Activated naive CD4-positive, alpha-beta T cell treated with Interleukin-2 at 50 U/mL for 16 hours (primary cell): ENCODE data around the gene DDX42.
"Not testable (repeated sequence)": the region's sequence is repeated elsewhere in the genome, so short reads cannot be mapped to it uniquely, and the experiment has no call there.

ENCODE experiments used
- DNase-seq: peaks from one replicate; pipeline ENCODE4 v3.0.0-alpha.2; 2020

The DDX42 gene

DNA sequence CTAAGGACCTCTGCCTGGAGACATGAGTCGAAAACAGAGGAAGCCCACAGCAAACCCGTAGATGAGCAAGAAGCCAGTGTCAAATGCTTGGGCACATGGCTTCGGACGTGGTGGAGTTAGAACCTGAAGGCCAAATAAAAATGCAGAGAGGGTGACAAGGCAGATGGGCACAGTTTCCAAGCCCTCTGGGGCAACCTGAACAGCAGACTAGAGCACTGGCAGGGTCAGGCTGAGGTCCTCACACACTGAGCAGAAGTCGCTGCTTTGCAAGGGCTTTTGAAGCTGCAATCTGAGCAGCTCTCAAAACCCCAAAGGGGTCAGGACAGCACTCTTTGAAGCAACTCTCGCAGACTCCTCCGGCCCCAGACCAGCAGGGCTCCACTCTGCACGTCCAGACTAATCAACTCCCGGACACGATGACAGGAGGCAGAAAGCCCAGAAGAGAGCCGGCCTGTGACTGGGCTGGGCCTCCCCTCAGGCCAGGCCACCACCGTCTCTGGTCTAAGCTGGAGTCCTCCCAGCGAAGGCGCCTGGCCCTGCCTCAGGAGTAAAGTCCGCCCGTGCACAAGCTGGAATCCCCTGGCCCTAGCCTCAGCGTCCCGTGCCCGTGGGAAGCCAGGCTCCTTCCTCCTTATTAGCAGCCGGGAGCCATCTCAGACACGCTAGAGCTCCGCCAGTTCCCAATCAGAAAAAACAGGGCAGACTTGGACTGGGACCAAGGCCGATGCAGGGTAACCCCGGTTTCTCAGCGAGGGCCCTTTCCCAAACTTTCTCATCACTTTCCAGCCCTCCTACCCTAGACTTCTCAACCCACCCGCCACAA, 67.6 kb downstream of the DDX42 start:
- peak; percentile 10 for DNase-seq

DNA sequence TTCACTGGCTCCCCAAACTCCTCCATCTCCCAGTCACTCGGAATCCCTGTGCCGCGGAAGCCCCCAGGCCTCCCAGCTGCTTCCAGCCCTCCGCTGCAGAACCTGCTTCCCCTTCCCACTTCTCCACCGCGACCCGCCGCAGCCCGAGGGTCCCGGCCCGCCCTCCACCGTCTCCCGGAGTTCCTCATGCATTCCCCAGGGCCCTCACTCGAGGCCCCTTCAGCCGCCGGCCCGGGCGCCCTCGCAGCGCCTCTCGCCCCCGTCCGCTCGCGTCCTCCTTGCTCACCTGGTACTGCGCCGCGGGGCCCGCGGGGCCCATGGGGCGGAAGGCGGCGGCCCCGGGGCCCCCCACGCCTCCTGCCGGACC, 68.2 kb downstream of the DDX42 start:
- no peak for DNase-seq

DNA sequence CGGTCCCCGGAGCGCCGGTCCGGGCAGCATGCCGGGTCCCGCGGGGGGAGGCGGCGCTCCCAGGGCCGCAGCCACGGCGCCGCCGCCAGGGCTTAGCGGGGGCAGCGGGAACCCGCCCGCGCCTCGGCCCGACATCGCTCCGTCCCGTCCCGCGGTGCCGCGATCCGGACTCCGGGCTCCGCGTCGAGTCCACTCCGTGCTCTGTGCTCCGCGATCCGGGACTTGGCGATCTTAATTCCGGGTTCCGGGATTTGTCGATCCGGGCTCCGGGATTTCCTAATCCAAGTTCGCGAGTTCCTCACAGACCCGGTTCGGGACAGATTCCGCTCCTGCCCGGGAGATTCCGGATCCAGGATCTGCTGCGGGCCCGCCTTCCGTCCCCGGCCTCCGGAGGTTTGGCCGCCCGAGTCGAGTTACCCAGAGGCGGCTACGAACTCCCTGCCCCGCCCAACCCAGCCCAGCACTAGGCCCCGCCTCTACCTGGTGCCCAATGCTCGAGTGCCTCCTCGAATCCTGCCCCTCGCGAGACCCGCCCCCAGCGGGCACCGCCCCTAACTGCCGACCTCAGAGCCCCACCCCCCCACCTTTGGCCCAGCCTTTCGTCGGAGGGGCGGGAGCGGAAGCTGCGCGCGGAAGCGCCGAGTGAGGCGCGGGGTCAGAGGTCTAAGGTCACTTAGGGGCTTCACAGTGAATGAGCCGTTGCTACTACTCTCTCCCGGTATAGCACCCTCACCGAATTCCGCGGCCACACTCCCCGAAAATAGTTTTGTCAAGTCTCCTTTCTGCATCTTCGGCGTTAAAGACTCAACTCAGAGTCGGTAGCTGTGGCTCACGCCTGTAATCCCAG, 68.8 kb downstream of the DDX42 start, which contains the start of gene SMARCD2:
Gene SMARCD2, minus strand, starts transcription at position 146 of the 847 bp plus-strand sequence. Its CDS starts 11 bp downstream, at position 135.
- peak; percentile 99 for DNase-seq

DNA sequence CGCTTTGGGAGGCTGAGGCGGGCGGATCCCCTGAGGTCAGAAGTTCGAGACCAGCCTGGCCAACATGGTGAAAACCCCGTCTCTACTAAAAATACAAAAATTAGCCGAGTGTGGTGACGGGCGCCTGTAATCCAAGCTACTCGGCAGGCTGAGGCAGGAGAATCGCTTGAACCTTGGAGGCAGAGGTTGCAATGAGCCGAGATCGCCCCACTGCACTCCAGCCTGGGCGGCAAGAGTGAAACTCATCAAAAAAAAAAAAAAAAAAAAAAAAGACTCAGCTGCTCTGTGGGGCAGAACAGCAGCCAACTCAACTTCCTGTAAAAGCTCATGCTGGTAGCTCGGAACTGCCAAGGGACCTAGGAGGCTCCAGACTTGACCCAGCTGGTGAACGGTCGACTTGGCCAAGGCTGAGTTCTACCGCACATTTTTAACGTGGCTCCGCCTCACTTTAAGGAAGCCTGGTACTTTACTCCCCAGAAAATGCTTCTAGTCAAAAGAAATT, 69.5 kb downstream of the DDX42 start:
- peak; percentile 32 for DNase-seq

DNA sequence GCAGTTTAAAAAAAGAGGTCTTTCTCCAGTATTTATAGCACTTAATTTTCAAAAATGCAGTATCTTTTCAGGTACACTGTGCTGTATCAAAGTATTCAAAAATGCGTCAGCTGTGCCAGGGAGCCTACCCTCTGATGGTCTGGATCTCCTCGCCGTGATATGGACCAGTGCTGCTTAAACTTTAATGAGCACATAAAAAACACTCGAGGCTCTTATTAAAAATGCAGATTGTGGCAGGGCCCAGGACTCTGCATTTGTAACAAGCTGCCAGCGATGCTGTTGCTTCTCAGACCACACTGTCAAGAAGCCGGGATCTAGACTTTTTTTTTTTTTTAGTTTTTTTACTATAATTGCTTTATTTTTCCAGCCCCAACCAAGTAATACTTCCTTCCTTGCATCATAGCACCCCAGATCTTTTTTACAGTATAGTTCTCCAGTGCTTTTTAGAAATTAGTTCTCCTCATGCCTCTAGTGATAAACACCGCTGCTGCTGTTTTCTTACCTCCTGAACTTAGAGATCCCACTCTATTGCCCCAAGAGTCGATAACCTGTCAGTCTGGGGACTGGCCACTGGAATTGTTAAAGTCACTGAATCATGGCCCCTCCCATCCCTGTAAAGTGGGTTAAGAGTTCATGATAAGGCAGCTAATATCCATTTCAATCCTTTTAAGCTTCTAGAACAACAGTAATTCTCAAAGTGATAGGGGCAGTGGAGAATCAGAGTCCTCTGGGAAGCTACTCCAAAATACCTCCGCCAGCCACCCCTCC, 70.1 kb downstream of the DDX42 start:
- DNase-seq = no peak

DNA sequence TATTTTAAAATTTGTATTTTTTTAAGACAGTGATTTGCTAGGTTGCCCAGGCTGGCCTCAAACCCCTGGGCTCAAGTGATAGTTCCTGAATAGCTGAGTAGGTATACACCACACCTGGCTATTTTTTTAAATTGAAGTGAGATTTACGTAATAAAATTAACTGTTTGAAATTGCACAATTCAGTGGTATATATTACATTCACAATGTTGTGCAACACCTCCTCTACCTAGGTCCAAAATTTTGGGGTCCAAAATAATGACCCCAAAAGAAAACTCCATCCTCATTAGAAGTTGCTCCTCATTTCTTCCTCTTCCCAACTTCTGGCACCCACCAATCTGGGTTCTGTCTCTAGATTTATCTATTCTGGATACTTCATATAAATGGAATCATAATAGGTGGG, 71.5 kb downstream of the DDX42 start:
- DNase-seq = no peak

DNA sequence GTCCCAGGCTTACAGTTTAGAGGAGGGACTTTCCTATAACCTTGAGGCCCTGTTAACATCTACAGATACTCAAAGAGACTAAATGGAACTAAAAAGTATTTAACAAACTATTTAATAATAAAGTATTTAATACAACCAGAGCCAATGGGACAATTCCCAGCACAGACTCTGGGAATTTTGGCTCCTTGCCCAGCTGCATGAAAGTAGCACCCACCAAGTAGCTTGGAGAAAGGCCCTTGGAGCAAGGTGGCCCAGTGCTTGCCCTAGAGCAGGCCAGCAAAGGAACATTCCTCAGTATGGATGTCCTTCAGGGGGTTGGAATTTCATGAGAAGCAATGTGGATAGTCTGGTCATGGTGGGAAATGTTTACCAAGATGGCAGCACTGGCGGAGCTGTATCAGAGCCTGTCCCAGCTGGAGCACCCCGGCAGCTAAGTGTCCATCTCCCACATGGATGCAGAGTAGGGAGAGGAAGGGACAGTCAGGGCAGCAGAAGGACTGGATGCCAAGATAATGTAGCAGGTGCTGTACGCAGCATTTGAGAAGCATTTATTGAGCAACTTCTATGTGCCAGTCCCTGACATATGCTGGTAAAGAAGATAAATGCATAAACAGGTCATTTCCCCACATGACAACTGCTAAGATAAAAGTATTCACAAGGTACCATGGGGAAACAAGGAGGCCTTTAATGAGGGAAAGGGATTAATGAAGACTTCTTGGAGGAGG, 73.7 kb downstream of the DDX42 start:
- DNase-seq = no peak

DNA sequence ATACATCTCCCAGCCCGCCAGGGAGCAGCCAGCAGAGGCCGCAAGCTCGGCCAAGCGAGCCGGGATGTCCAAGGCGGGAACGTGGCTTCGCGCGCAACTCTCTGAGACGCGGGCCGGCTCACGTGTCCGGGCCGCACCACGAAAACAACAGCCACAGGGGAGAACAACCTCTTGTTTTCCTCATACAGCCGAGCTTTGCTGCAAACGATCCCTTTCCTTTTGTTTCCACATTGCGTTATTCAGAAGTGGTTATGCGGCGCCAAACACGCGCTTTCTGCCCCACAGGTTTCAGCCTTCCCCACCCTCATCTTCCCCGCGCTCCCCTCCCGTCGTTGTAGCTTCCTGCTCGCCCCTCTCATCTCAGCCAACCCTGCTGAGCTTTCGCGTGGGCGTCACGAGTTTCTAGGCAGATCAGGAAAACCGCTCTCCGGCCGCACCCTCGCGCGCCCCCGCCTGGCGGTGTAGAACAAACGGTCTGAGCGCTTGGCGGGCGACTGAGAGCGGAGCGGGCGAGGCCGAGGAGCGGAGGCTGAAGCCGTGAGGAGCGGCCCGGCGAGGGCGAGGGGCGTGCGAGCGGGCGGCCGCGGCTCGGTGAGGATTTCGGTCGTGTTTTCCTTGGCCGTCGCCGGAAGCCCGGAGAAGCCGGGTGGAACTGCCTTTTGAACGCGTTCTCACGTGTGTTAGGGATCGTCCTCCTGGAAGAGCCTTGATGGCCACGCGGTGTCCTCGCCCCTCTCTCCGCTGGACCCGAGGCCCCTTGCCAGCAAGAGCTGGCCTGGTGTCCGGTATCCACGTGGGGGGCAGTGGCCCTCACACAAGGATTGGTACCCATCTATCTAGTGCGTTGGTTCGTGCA, 75.1 kb downstream of the DDX42 start:
- DNase-seq = peak; percentile 97

DNA sequence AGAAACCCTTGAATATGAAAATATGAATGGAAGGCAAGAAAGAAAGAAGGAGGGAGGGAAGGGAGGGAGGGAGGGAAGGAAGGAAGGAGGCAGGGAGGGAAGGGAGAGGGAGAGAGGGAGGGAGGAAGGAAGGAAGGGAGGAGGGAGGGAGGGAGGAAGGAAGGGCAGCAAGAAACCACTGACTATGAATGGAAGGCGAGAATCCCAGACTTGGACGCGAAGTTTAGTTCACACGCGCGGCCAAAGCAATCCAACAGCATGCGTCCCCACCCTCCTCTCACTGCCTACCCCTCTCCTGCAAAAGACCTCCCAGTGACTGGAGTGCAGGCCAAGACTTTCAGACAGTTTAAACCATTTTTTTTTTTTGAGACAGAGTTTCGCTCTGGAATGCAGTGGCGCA, 76.4 kb downstream of the DDX42 start:
- DNase-seq = no peak

DNA sequence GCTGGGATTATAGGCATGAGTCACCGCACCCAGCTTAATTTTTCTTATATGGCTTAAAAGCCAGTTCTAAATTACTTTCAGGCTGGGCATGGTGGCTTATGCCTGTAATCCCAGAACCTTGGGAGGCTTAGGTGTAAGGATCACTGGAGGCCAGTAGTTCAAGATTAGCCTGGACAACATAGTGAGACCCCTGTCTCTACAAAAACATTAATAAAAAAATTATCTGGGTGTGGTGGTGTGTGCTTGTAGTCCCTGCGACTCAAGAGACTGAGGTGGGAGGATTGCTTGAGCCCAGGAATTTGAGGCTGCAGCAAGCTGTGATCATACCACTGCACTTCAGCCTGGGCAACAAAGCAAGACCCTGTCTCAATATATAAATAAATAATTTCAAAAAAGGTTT, 79.3 kb downstream of the DDX42 start:
- DNase-seq = no peak

DNA sequence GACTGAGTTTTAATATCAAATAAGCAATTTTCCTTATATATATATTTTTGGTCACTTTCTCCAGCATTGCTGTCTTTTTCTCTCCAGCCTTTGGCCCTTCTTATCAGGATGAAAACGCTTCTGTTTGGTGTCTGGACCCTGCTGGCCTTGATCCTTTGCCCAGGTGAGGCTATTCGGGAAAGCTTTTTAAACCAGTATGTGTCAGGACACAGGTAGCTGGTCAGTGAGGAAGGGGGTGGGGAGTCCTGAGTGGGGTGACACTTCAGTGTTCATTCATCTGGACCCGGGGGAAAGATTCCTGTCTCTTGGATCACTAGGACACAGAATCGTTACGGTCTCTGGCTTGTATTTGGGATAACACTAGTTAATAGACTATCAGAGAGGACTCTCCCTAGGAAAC, 80.7 kb downstream of the DDX42 start:
- DNase-seq = no peak

DNA sequence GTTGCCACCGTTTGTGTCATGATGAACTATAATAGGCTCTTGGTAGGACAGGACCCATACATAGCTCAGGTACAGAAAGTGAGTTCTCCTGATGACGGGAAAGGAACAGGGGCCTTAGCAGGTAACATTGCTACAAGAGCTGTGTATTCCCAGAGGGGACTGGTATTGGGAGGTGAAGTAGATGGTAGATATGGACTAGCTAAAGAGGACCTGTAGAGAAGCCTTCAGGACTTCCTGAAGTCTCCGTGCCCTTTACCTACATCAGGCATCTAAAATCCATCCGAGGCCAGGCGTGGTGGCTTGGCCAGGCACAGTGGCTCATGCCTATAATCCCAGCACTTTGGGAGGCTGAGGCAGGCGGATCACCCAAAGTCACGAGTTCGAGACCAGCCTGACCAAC, 81.2 kb downstream of the DDX42 start:
- no peak for DNase-seq

DNA sequence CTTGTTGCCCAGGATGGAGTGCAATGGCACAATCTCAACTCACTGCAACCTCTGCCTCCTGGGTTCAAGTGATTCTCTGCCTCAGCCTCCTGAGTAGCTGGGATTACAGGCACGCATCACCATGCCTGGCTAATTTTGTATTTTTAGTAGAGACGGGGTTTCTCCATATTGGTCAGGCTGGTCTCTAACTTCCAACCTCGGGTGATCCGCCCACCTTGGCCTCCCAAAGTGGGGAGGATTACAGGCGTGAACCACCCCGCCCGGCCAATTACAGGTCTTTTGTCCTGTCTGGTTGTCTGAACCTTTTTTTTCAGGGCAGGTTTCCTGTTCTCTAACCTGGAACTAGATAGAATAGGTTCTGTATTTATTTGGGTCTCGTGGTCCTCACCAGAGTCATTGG, 82.5 kb downstream of the DDX42 start:
- DNase-seq = not testable (repeated sequence)

DNA sequence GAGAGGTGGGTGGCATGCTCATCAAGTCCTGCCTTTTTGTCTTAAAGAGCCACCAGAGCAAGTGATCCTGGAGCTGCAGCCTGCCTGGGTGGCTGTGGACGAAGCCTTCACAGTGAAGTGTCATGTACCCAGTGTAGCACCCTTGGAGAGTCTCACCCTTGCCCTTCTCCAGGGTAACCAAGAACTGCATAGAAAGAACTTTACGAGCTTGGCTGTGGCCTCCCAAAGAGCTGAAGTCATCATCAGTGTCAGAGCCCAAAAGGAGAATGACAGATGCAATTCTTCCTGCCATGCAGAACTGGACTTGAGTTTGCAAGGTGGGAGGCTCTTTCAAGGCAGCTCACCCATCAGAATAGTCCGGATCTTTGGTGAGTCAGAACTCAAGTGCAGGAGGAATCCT, 85.3 kb downstream of the DDX42 start:
- DNase-seq = no peak

DNA sequence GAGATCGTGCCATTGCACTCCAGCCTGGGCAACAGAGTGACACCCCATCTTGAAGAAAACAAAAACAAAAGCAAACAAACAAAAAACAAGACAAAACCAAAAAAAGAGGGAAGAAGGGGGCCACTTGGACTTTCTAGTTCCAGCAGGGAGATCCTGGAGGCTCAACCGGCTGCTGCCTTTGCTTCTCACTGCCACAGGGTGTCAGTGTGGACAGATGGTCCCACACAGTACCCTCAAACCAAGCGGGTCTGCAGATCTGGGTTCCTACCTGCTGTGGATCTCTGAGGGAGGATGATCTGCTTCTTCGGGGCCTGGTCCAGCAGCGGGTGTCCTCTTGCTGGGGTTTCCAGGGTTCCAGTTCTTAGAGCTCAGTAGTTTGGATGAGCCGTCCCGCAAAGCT, 92.7 kb downstream of the DDX42 start:
- not testable (repeated sequence) for DNase-seq
